ENCODE measurements around the gene WDR12. TPM values are rescaled to one million over a fixed set of nuclear protein-coding genes. Genes with fewer than 3 reads are reported as not detected.
"Not testable (repeated sequence)": the region's sequence is repeated elsewhere in the genome, so short reads cannot be mapped to it uniquely, and the experiment has no call there.

WDR12 gene
- total RNA-seq, 2 experiments from 2014 or later, result 38.4 to 91.4 TPM

GRCh38 chr2:202909394-202910192 lies 1.9 kb downstream of the WDR12 start:
- peaks cover 15% of the 10 kb centered on the region; the same call in 1 of the 2 replicates for H4K20me1 ChIP-seq (ENCODE audit: insufficient read depth, low read length)
- intact Hi-C loops (cut with micrococcal nuclease; ENCODE audit: unreplicated experiment), result loop anchor here (10.0 kb wide), 1 partner anchor 525 kb away; no protein-coding TSS in a partner anchor
- peaks cover 68% of the 10 kb centered on the region for H3K79me2 ChIP-seq (ENCODE audit: insufficient read depth, low read depth, low read length)
- peaks cover 20% of the 10 kb centered on the region for H3K4me1 ChIP-seq (ENCODE audit: insufficient read depth, low read length, poor library complexity, severe bottlenecking)
- BruUV-seq (replicated peaks), result no TSS peak
- peak overlapping the region; percentile 98 for H3K4me2 ChIP-seq (ENCODE audit: low read length)
- peaks cover 53% of the 10 kb centered on the region for H3K36me3 ChIP-seq (ENCODE audit: insufficient read depth, low read length)
- H3K27ac ChIP-seq (ENCODE audit: low read depth, low read length, poor library complexity, severe bottlenecking), result no peak overlapping the region
- peaks cover 15% of the 10 kb centered on the region for H3K9me3 ChIP-seq (ENCODE audit: low read length)
- ChIA-PET CTCF (ENCODE audit: unreplicated experiment) (no interaction called here), POLR2A (interaction anchor here (0.9 to 1.5 kb wide), 4 partner anchors 16 to 42 kb away, joined by 3 to 5 read pairs (median 4); no protein-coding TSS in a partner anchor)
- no peak overlapping the region for H2AFZ ChIP-seq (ENCODE audit: low read length)
- H3K4me3 ChIP-seq (ENCODE audit: low read depth, low read length, poor library complexity, severe bottlenecking), result peak overlapping the region; percentile 88
- DNase-seq (ENCODE audit: low spot score), result no peak
- TF ChIP-seq, protein P1, sequence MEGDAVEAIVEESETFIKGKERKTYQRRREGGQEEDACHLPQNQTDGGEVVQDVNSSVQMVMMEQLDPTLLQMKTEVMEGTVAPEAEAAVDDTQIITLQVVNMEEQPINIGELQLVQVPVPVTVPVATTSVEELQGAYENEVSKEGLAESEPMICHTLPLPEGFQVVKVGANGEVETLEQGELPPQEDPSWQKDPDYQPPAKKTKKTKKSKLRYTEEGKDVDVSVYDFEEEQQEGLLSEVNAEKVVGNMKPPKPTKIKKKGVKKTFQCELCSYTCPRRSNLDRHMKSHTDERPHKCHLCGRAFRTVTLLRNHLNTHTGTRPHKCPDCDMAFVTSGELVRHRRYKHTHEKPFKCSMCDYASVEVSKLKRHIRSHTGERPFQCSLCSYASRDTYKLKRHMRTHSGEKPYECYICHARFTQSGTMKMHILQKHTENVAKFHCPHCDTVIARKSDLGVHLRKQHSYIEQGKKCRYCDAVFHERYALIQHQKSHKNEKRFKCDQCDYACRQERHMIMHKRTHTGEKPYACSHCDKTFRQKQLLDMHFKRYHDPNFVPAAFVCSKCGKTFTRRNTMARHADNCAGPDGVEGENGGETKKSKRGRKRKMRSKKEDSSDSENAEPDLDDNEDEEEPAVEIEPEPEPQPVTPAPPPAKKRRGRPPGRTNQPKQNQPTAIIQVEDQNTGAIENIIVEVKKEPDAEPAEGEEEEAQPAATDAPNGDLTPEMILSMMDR (conservative IDR thresholded peaks at IDR 0.05; ENCODE audit: low read length), result no peak
- TF ChIP-seq EZH2phosphoT487 (IDR thresholded peaks at IDR 0.05; ENCODE audit: borderline replicate concordance, low read depth, low read length), result no peak
- no peaks in the 10 kb centered on the region for H3K9me2 ChIP-seq (ENCODE audit: insufficient read depth, low read length)

DNA sequence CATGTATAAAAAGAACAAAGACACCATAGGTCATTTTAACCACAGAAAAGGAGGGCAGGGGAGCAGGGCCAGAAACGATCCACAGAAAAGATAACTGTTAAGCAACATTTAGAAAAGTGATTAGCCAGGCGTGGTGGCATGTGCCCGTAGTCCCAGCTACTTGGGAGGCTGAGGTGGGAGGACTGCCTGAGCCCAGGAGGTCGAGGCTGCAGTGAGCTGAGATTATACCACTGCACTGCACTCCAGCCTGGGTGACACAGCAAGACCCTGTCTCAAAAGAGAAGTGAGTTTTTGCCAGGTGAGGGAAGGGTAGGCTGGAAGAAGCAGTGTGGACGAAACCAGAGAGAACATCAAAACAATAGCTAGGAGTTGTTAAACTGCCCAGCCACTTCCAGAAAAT lies 3.3 kb downstream of the WDR12 start:
- POLR2A ChIA-PET, result interaction anchor here (0.6 to 1.2 kb wide), 2 partner anchors 19 to 35 kb away, joined by 3 to 4 read pairs; no protein-coding TSS in a partner anchor
- H3K4me2 ChIP-seq (ENCODE audit: low read length), result peak overlapping the region; percentile 47; the same call in 1 of the 2 replicates
- peaks cover 20% of the 10 kb centered on the region for H3K4me1 ChIP-seq (ENCODE audit: insufficient read depth, low read length, poor library complexity, severe bottlenecking)
- no peak for DNase-seq (ENCODE audit: low spot score)
- TF ChIP-seq, protein P1 (conservative IDR thresholded peaks at IDR 0.05; ENCODE audit: low read length), result no peak
- TF ChIP-seq EZH2phosphoT487 (IDR thresholded peaks at IDR 0.05; ENCODE audit: borderline replicate concordance, low read depth, low read length), result no peak
- H3K9me3 ChIP-seq (ENCODE audit: low read length), result peaks cover 21% of the 10 kb centered on the region
- H4K20me1 ChIP-seq (ENCODE audit: insufficient read depth, low read length), result peaks cover 15% of the 10 kb centered on the region; the same call in 1 of the 2 replicates
- no peak overlapping the region for H3K27ac ChIP-seq (ENCODE audit: low read depth, low read length, poor library complexity, severe bottlenecking)
- intact Hi-C loops (cut with micrococcal nuclease; ENCODE audit: unreplicated experiment), result no loop called here
- no TSS peak for BruUV-seq (replicated peaks)
- H3K9me2 ChIP-seq (ENCODE audit: insufficient read depth, low read length), result no peaks in the 10 kb centered on the region
- H3K4me3 ChIP-seq (ENCODE audit: low read depth, low read length, poor library complexity, severe bottlenecking), result no peak overlapping the region
- H2AFZ ChIP-seq (ENCODE audit: low read length), result no peak overlapping the region
- H3K79me2 ChIP-seq (ENCODE audit: insufficient read depth, low read depth, low read length), result peaks cover 74% of the 10 kb centered on the region
- peaks cover 65% of the 10 kb centered on the region for H3K36me3 ChIP-seq (ENCODE audit: insufficient read depth, low read length)
- CTCF ChIA-PET (ENCODE audit: unreplicated experiment), result no interaction called here

DNA sequence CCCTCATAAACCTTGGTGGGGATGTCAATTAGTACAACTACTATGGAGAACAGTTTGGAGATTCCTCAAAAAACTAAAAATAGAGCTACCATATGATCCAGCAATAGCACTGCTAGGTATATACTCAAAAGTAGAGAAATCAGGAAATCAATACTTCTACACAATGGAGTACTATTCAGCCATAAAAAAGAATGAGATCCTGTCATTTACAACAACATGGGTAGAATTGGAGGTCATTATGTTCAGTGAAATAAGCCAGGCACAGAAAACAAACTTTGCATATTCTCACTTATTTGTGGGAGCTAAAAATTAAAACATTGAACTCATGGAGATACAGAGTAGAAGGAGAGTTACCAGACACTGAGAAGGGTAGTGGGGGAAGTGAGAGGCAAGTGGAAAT lies 6.0 kb downstream of the WDR12 start:
- POLR2A ChIA-PET, result interaction anchor here (0.6 kb wide), 1 partner anchor 668 kb away, joined by 4 read pairs; no protein-coding TSS in a partner anchor
- H3K79me2 ChIP-seq (ENCODE audit: insufficient read depth, low read depth, low read length), result peaks cover 65% of the 10 kb centered on the region

More for the DNA sequence above, 6.0 kb downstream of the WDR12 start:
- peaks cover 20% of the 10 kb centered on the region for H3K4me1 ChIP-seq (ENCODE audit: insufficient read depth, low read length, poor library complexity, severe bottlenecking)
- H2AFZ ChIP-seq (ENCODE audit: low read length); H3K4me3 ChIP-seq (ENCODE audit: low read depth, low read length, poor library complexity, severe bottlenecking); DNase-seq (ENCODE audit: low spot score); H3K4me2 ChIP-seq (ENCODE audit: low read length); BruUV-seq (replicated peaks); H3K27ac ChIP-seq (ENCODE audit: low read depth, low read length, poor library complexity, severe bottlenecking); H3K9me2 ChIP-seq (ENCODE audit: insufficient read depth, low read length); CTCF ChIA-PET (ENCODE audit: unreplicated experiment); intact Hi-C loops (cut with micrococcal nuclease; ENCODE audit: unreplicated experiment): not testable (repeated sequence)
- H3K9me3 ChIP-seq (ENCODE audit: low read length), result peaks cover 21% of the 10 kb centered on the region
- H3K36me3 ChIP-seq (ENCODE audit: insufficient read depth, low read length), result peaks cover 86% of the 10 kb centered on the region
- H4K20me1 ChIP-seq (ENCODE audit: insufficient read depth, low read length), result peaks cover 15% of the 10 kb centered on the region; the same call in 1 of the 2 replicates

Data from OCI-LY7 (cell line).